ENCODE measurements around the gene INTS14.

GRCh38 chr15:65598468-65598867 is 12.5 kb downstream of the INTS14 start:
- TF ChIP-seq CTCF (IDR thresholded peaks at IDR 0.05; ENCODE audit: insufficient read depth, low read depth, low read length), result no peak
- TF ChIP-seq EZH2 (IDR thresholded peaks at IDR 0.05; ENCODE audit: insufficient read depth, low read length), result no peak
